ENCODE measurements around the gene ZNF850.
"Not testable (repeated sequence)": the region's sequence is repeated elsewhere in the genome, so short reads cannot be mapped to it uniquely, and the experiment has no call there.

ZNF850 gene

GRCh38 chr19:36772311-36773222, at the start of gene ZNF850:
TSS of gene ZNF850 (minus strand) at chr19:36772807. CDS start at chr19:36762606, 10,201 bp downstream.
- DNase-seq = peak; percentile 95

GRCh38 chr19:36821758-36822157, 49.2 kb upstream of the ZNF850 start:
- DNase-seq = no peak

- no peak for DNase-seq
These were observed 46.6 kb upstream of the ZNF850 start for GRCh38 chr19:36819130-36819630.

- DNase-seq = no peak
These were observed 34.4 kb upstream of the ZNF850 start for GRCh38 chr19:36807029-36807428.

GRCh38 chr19:36805364-36805763, 32.8 kb upstream of the ZNF850 start:
- no peak for DNase-seq

- DNase-seq = no peak
These were observed 25.1 kb upstream of the ZNF850 start for GRCh38 chr19:36797786-36798108.

- DNase-seq = no peak
These were observed 24.0 kb upstream of the ZNF850 start for GRCh38 chr19:36796714-36796992.

- DNase-seq = not testable (repeated sequence)
These were observed 19.0 kb upstream of the ZNF850 start for GRCh38 chr19:36791420-36792141.

GRCh38 chr19:36775768-36776167, 3.2 kb upstream of the ZNF850 start:
- no peak for DNase-seq

GRCh38 chr19:36773223-36773579, 594 bp upstream of the ZNF850 start:
- no peak for DNase-seq

- no peak for DNase-seq
These were observed 1.1 kb downstream of the ZNF850 start for GRCh38 chr19:36771261-36772231.

- DNase-seq = no peak
These were observed 22.4 kb downstream of the ZNF850 start for GRCh38 chr19:36750066-36750691.

- DNase-seq = not testable (repeated sequence)
These were observed 23.0 kb downstream of the ZNF850 start for GRCh38 chr19:36749613-36750012.

- DNase-seq = no peak
These were observed 24.0 kb downstream of the ZNF850 start for GRCh38 chr19:36748431-36749275.

- no peak for DNase-seq
These were observed 24.9 kb downstream of the ZNF850 start for GRCh38 chr19:36747750-36748149.

- DNase-seq = no peak
These were observed 26.7 kb downstream of the ZNF850 start for GRCh38 chr19:36745870-36746269.

GRCh38 chr19:36736166-36736565, 36.4 kb downstream of the ZNF850 start:
- DNase-seq = not testable (repeated sequence)

GRCh38 chr19:36719687-36720556, 52.7 kb downstream of the ZNF850 start:
- DNase-seq = no peak

GRCh38 chr19:36709423-36709822, 63.2 kb downstream of the ZNF850 start:
- DNase-seq = no peak

- no peak for DNase-seq
These were observed 65.5 kb downstream of the ZNF850 start for GRCh38 chr19:36707134-36707533.

GRCh38 chr19:36688058-36688457, 84.5 kb downstream of the ZNF850 start:
- no peak for DNase-seq

Data from NCI-H510A treated with DMSO at 0.1 percent for 48 hours (cell line).